Endometrial microvascular endothelial cells (primary cell): Measurements from ENCODE around the gene NAALAD2. TPM values are rescaled to one million over a fixed set of nuclear protein-coding genes. Genes with fewer than 3 reads are reported as not detected.
"Not testable (repeated sequence)": the region's sequence is repeated elsewhere in the genome, so short reads cannot be mapped to it uniquely, and the experiment has no call there.

Experiments used
- in situ Hi-C: cut with HindIII; loops from 2 replicates; pipeline ENCODE4 v1.10.0; 2017; ENCODE audit warnings: low sequenced_read_pairs, low pct_unique_long_range_greater_than_20kb; ENCODE audit errors: inconsistent ontology term
- total RNA-seq: library from RNA; depleted of rRNA; stranded (reverse); fragments of >200 nt; gene quantifications from one replicate; pipeline ENCODE4 v1.2.3, GENCODE V29; 2015; ENCODE audit errors: inconsistent ontology term

The NAALAD2 gene
- total RNA-seq, 1 donor from 2014 or later: not detected

- in situ Hi-C loops: no loop called here
Measured at GRCh38 chr11:90179923-90180322, 45.5 kb downstream of the NAALAD2 start.

GRCh38 chr11:90187839-90188238, 53.4 kb downstream of the NAALAD2 start:
- in situ Hi-C loops: no loop called here

GRCh38 chr11:90189011-90189410, 54.5 kb downstream of the NAALAD2 start:
- in situ Hi-C loops: no loop called here

DNA sequence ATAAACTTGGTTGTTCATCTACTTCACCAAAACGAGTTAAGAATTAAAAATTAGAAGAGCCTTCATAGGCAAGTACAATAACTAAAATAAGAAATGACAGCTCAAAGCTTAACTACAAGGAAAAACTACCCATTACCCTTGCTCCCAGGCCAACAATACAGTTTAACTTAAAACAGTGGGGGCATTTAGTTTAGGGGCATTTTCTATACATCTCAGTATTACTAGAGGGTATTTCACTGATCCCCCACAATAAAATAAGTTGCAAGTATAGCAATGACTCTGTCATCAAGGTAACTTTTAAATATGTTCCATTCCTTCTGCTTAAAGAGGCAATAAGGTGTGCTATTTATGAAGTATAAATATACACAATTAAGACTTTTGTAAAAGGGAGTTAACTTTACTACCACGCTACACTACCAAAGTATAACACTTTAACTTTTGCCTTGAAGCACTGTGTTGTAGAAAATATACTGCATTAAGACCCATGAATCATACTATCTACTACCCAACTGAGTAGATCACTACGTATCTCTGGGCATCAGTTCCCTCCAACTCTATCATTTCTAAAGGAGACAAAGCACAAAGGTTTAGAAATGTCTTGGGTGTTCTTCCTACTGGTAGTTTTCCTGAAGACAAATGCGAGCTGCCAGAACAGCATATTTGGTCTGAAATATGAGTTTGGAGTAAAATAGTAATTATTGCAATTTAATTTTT, 58.6 kb downstream of the NAALAD2 start:
- in situ Hi-C loops: no loop called here

DNA sequence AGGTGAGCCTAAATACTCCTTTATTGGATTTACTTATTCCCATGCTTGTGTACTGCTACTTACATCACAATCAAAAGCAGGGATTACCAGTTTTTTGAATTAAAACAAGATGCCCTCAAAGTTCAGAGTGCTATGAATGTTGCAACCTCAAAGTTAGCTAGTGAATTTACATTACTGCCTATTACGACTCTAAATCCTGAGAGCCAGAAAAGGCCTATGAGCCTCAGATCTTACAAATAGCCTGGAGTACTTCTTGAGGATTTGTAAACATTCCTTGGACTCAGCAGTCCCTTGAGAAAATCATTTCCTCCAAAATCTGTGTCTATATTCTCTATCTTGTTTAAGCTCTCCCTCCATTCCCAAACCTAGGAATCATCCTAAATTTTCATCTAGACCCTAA, 62.9 kb downstream of the NAALAD2 start:
- in situ Hi-C loops: no loop called here

DNA sequence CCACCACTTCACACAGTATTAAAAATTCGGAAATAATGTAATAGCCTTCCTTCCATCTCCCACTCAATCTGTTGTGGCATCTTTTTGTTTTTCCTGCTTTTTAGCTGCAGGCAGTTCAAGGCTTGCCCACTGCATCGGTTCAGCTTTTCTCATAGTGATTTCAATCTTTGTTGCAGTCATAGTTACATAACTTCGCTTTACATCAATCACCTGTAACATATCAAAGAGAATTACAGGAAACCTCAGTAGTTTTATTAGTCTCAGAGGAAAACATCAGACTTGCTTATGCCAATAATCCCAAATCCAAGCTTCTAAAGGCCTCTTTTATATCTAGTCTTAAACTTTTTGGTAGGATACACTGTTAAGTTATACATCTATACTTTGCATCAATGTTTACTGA, 67.9 kb downstream of the NAALAD2 start:
- in situ Hi-C loops: no loop called here

DNA sequence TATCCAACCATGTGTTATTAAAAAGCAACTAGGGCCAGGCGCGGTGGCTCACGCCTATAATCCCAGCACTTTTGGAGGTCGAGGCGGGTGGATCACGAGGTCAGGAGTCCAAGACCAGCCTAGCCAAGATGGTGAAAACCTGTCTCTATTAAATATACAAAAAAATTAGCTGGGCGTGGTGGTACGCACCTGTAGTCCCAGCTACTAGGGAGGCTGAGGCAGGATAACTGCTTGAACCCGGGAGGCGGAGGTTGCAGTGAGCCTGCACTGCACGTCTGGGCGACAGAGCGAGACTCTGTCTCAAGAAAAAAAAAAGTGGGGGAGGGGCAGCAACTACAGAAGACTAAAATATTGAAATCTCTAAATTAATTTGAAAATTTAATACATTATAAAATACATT, 69.9 kb downstream of the NAALAD2 start:
- in situ Hi-C loops: no loop called here

DNA sequence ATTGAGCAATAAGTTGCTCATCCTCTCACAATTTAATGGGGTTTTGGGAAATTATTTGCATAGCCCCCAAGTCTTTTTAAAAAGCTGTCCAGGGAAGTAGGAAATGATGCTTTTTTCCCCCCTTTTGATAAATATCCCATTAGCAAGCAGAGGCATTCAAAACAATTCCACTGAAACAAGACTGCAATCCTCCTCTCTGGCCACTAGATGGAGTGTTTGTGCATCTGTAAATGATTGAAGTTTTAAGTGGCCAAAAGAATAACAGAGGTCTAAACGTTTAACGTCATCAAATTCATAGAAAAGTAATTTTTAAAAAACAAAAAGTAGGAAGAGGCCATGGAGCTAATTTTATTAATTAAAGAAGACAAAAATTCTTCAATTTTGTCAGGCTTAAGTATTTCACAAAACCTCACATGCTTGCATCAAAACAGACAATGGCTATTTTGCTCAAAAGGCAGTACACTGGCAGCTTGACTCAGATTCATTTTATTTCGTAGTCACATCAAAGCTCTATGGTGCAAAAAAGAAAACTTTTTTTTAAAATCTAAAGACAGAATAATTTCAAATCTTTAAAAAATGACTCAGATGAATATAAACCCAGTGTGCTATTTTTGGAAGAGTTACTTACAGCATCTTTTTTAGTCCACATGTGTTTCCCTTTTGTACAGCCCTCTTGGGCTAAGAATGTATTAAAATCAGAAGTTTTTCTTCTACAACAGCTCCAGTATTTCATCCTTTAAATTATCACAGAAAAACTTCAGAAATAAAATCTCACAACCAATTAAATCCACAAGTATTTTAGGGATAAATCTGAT, 70.6 kb downstream of the NAALAD2 start:
- in situ Hi-C loops: no loop called here

- in situ Hi-C loops: not testable (repeated sequence)
Measured at GRCh38 chr11:90207992-90208391, 73.5 kb downstream of the NAALAD2 start.

DNA sequence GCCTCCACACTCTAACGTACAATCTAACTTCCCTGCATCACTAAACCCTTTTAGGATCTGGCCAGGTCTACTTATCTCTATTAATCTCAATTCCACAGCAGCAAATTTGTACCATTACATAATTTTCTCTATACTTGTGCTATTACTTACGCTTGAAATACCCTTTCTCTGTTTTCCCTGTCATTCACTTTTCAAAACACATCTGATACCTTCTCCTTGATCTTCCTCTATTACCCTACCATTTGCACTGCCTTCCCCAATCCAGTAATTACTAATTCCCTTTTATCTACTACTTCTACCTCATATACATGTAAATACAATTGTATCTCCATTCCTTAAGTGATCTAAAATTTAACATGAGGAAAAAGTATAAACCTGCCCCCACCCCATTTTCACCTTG, 74.4 kb downstream of the NAALAD2 start:
- in situ Hi-C loops: no loop called here

DNA sequence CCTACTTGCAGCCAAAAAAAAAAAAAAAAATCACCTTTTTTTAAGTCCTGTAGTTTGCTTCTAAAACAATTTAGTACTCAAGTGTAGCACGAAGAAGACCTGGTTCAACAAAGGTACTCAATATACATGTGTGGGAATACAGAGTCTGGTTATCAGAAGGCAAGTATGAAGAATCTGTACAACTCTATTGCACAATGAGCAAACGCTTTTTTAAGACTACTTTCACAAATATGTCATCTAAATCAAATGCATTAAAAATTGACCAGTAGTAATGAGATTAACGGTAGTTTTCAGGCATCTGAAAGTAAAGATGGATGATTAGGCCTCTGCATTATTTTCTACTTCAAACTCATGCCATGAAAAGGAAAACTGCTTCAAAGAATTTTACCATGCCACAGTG, 78.9 kb downstream of the NAALAD2 start:
- in situ Hi-C loops: no loop called here

GRCh38 chr11:90216611-90217010, 82.1 kb downstream of the NAALAD2 start:
- in situ Hi-C loops: no loop called here

GRCh38 chr11:90218606-90219005, 84.1 kb downstream of the NAALAD2 start:
- in situ Hi-C loops: no loop called here

GRCh38 chr11:90219438-90219837, 85.0 kb downstream of the NAALAD2 start:
- in situ Hi-C loops: no loop called here

DNA sequence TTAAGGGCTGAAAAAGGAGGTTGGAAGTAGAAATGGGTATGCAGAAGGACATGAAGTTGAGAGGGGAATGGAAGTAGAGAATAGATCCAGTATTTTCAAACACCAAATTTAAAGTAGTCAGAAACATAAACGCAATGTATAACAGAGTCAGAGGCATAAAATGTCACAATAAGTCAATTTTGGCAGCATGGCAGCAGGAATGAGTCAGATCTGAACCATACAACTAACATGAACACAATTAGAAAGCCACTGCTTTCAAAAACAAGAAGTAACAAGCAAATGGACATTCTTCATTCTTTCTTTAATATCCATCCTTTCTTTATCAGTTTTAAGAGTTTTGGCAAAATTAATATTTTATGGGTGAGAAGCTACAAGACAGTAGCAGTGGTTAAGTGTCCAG, 85.9 kb downstream of the NAALAD2 start:
- in situ Hi-C loops: no loop called here

DNA sequence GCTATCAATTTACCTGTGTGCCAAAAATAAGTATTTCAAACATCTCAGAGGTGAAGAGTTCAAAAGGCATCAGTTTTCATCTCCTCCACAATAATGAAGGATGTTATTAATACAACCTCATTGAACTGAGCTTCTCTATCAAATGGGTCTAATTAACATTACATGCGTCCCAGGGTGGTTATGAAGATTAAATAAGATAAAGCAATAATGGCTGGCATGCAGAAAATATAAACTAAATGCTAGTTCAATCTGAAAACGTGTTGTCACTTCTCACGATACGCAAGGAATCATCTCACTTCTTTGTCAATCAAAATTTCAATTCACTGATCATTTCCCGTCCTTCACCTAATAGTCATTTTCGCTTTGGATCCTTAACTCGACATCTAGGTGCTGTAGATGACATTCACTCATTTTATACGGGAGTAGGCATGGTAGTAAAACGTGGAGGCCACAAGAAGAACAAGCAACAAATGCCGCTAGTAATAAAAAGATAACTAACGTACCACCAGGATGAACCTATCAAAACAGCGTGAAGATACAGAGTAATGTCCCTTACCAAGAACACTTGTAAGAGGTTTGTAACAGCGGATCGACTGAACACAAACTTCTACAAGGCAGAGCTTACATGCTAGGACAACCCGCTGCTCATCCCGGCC, 87.5 kb downstream of the NAALAD2 start:
- in situ Hi-C loops: no loop called here

DNA sequence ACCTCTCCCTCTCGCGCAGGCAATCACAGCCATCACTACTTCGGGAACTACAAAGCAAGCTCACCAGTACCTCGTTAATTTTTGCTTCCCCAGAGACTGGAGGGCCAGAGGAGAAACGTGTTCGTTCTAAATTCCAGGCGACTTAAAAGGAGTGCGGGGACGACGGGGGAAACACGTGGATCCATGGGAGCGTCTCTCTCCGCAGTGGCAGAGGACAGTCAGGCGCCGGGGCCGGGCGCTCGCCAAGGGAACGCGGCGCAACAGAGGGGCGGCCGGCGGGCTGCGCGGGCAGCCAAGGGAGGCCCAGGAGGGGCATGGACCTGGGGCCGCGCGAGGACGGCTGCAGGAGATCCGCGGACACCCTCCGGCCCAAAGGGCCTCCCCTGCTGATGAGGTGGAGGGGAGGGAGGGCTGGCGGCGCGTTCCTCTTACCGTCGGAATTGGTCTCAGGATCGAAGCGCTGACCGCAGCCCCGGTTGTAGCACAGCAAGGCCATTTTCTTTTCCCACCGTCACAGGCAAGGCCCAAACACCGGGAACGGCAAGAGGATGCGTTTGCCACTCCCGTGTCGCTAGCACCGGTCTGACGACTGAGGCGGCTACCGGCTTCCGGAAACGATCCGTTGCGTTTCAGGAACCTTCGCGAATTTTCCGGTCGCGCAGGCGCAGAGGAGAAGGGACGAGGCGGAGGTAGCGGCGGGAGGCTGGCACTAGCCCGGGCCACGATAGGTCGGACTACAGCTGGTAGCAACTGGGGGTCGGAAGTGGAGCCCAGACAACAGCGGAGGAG, 88.2 kb downstream of the NAALAD2 start, which contains the start of gene CHORDC1:
TSS of gene CHORDC1 (minus strand) at position 591 of the 789 bp plus-strand sequence. CDS start at position 496, 95 bp downstream.
- in situ Hi-C loops: no loop called here

GRCh38 chr11:90223248-90223585, 88.8 kb downstream of the NAALAD2 start:
- in situ Hi-C loops: no loop called here

- in situ Hi-C loops: no loop called here
Measured at GRCh38 chr11:90228056-90228455, 93.6 kb downstream of the NAALAD2 start.
